Measurements from ENCODE around the gene PABPC1L.

- TF ChIP-seq EZH2 (IDR thresholded peaks at IDR 0.05): no peak
- no peak for TF ChIP-seq FOXP2 (optimal IDR thresholded peaks at IDR 0.05; ENCODE audit: control extremely low read depth, extremely low read length, insufficient read depth)
Observed at GRCh38 chr20:44894959-44895358, 14.9 kb upstream of the PABPC1L start.

Data from SK-N-MC (cell line).